Muscle of leg (tissue), 11 donors: ENCODE results near the gene CCDC24. TPM values are rescaled to one million over a fixed set of nuclear protein-coding genes. Genes with fewer than 3 reads are reported as not detected.

ENCODE experiments used
- DNase-seq: peaks from one replicate; pipeline ENCODE4 v3.0.0; 2013
- H3K27ac ChIP-seq: one replicate; pipeline ENCODE4 v1.5.1; 2013; ENCODE audit warnings: mild to moderate bottlenecking, low read length, control low read depth
- H3K27me3 ChIP-seq: one replicate; pipeline ENCODE4 v1.6.1; 2013; ENCODE audit warnings: low read length; ENCODE audit not compliant: control insufficient read depth, insufficient read depth
- H3K36me3 ChIP-seq: one replicate; pipeline ENCODE4 v1.6.1; 2013; ENCODE audit warnings: low read length; ENCODE audit not compliant: control insufficient read depth, insufficient read depth
- H3K4me1 ChIP-seq: one replicate; pipeline ENCODE4 v1.6.1; 2013; ENCODE audit warnings: low read length; ENCODE audit not compliant: control insufficient read depth, insufficient read depth
- H3K4me3 ChIP-seq: one replicate; pipeline ENCODE4 v1.5.1; 2013; ENCODE audit warnings: low read length, control low read depth
- H3K9me3 ChIP-seq: replicated peaks from 2 replicates; pipeline ENCODE4 v1.6.1; 2013; ENCODE audit warnings: low read depth, low read length; ENCODE audit not compliant: control insufficient read depth
- WGBS: methylation state at CpG from one replicate; pipeline ENCODE4 v1.1.5; 2013; ENCODE audit warnings: missing lambda C conversion rate; ENCODE audit not compliant: insufficient coverage; 5-methylcytosine and 5-hydroxymethylcytosine counted together
- polyA plus RNA-seq, 8 donors: library from polyadenylated mRNA; unstranded; fragments of 120-200 nt; gene quantifications; one replicate each; pipeline versions ENCODE4 v1.2.1 to v1.2.3, GENCODE V29; 2013; ENCODE audit warnings: inconsistent platforms in 1 of 8, low replicate concordance in 1 of 8; ENCODE audit not compliant: insufficient read length in 8 of 8, insufficient read depth in 1 of 8
- total RNA-seq: library from RNA; stranded (reverse); fragments of 120-200 nt; gene quantifications from one replicate; pipeline ENCODE4 v1.2.4, GENCODE V29; 2013

Gene CCDC24
- total and polyA plus RNA-seq, 9 donors: 0.77 to 1.9 (median 1.2) TPM

- no peaks in the 10 kb centered on the region for H3K36me3 ChIP-seq
- WGBS: 67% methylated on average over 17 of the region's 21 CpGs
- no peaks in the 10 kb centered on the region for H3K27me3 ChIP-seq
Measured at GRCh38 chr1:43995984-43996732, 4.8 kb downstream of the CCDC24 start.

GRCh38 chr1:43996733-43997115 is 5.3 kb downstream of the CCDC24 start:
- peaks cover 29% of the 10 kb centered on the region for H3K4me1 ChIP-seq
- H3K4me3 ChIP-seq: no peak overlapping the region
- DNase-seq: no peak
- WGBS: 60% methylated on average over 1 of the region's 6 CpGs
- H3K36me3 ChIP-seq: no peaks in the 10 kb centered on the region
- no peak overlapping the region for H3K27ac ChIP-seq
- H3K27me3 ChIP-seq: no peaks in the 10 kb centered on the region
- H3K9me3 ChIP-seq: no peaks in the 10 kb centered on the region

More at GRCh38 chr1:43995984-43996732, 4.8 kb downstream of the CCDC24 start:
- no peak for DNase-seq
- Histone ChIP-seq H3K4me3 (no peak overlapping the region), H3K9me3 (no peaks in the 10 kb centered on the region), H3K4me1 (peaks cover 32% of the 10 kb centered on the region), H3K27ac (no peak overlapping the region)

GRCh38 chr1:43997295-43997999 is 6.0 kb downstream of the CCDC24 start:
- no peak overlapping the region for H3K4me3 ChIP-seq
- peaks cover 23% of the 10 kb centered on the region for H3K4me1 ChIP-seq
- no peaks in the 10 kb centered on the region for H3K27me3 ChIP-seq
- DNase-seq: no peak
- H3K36me3 ChIP-seq: no peaks in the 10 kb centered on the region
- no peaks in the 10 kb centered on the region for H3K9me3 ChIP-seq
- no peak overlapping the region for H3K27ac ChIP-seq
- 65% methylated on average over 19 of the region's 22 CpGs for WGBS

- H3K9me3 ChIP-seq: no peaks in the 10 kb centered on the region
- 68% methylated on average over 10 of the region's 11 CpGs for WGBS
- H3K27me3 ChIP-seq: no peaks in the 10 kb centered on the region
- H3K36me3 ChIP-seq: no peaks in the 10 kb centered on the region
- no peak overlapping the region for H3K4me3 ChIP-seq
- H3K4me1 ChIP-seq: peaks cover 23% of the 10 kb centered on the region
- DNase-seq: no peak
- H3K27ac ChIP-seq: no peak overlapping the region
Measured at GRCh38 chr1:43998000-43998378, 6.6 kb downstream of the CCDC24 start.

- 69% methylated on average over 8 of the region's 8 CpGs for WGBS
- no peaks in the 10 kb centered on the region for H3K9me3 ChIP-seq
Measured at GRCh38 chr1:43999455-43999854, 8.1 kb downstream of the CCDC24 start.

GRCh38 chr1:44000122-44000665 is 8.8 kb downstream of the CCDC24 start:
- H3K9me3 ChIP-seq: no peaks in the 10 kb centered on the region

More at GRCh38 chr1:43999455-43999854, 8.1 kb downstream of the CCDC24 start:
- Histone ChIP-seq H3K27me3 (no peaks in the 10 kb centered on the region), H3K4me3 (no peak overlapping the region), H3K27ac (no peak overlapping the region), H3K36me3 (no peaks in the 10 kb centered on the region), H3K4me1 (peaks cover 23% of the 10 kb centered on the region)
- no peak for DNase-seq

GRCh38 chr1:44002165-44002564 is 10.8 kb downstream of the CCDC24 start:
- H3K4me1 ChIP-seq: peaks cover 14% of the 10 kb centered on the region
- no peak for DNase-seq
- WGBS: 84% methylated on average over 3 of the region's 8 CpGs
- no peak overlapping the region for H3K27ac ChIP-seq
- no peak overlapping the region for H3K4me3 ChIP-seq
- no peaks in the 10 kb centered on the region for H3K27me3 ChIP-seq
- no peaks in the 10 kb centered on the region for H3K36me3 ChIP-seq
- no peaks in the 10 kb centered on the region for H3K9me3 ChIP-seq

More at GRCh38 chr1:44000122-44000665, 8.8 kb downstream of the CCDC24 start:
- H3K36me3 ChIP-seq: no peaks in the 10 kb centered on the region
- DNase-seq: no peak
- H3K4me1 ChIP-seq: peaks cover 23% of the 10 kb centered on the region
- no peaks in the 10 kb centered on the region for H3K27me3 ChIP-seq
- H3K27ac ChIP-seq: no peak overlapping the region
- WGBS: 93% methylated on average over 3 of the region's 8 CpGs
- no peak overlapping the region for H3K4me3 ChIP-seq

- Histone ChIP-seq H3K27ac (no peak overlapping the region), H3K36me3 (no peaks in the 10 kb centered on the region), H3K4me1 (peaks cover 9% of the 10 kb centered on the region), H3K9me3 (no peaks in the 10 kb centered on the region), H3K27me3 (no peaks in the 10 kb centered on the region), H3K4me3 (no peak overlapping the region)
- WGBS: 78% methylated on average over 12 of the region's 14 CpGs
- DNase-seq: no peak
Measured at GRCh38 chr1:44002606-44003157, 11.3 kb downstream of the CCDC24 start.

- Histone ChIP-seq H3K27ac (no peak overlapping the region), H3K9me3 (no peaks in the 10 kb centered on the region), H3K27me3 (no peaks in the 10 kb centered on the region), H3K4me1 (peaks cover 5% of the 10 kb centered on the region), H3K4me3 (no peak overlapping the region), H3K36me3 (peaks cover 4% of the 10 kb centered on the region)
- DNase-seq: no peak
- WGBS: 83% methylated on average over 2 of the region's 12 CpGs
Measured at GRCh38 chr1:44008259-44008658, 16.9 kb downstream of the CCDC24 start.

GRCh38 chr1:44010935-44011471 is 19.6 kb downstream of the CCDC24 start:
- no peak for DNase-seq
- no peak overlapping the region for H3K4me3 ChIP-seq
- peaks cover 4% of the 10 kb centered on the region for H3K36me3 ChIP-seq
- H3K9me3 ChIP-seq: no peaks in the 10 kb centered on the region
- H3K27me3 ChIP-seq: no peaks in the 10 kb centered on the region
- no peak overlapping the region for H3K27ac ChIP-seq
- 83% methylated on average over 3 of the region's 11 CpGs for WGBS
- peaks cover 8% of the 10 kb centered on the region for H3K4me1 ChIP-seq
